ENCODE results near the gene CAPSL.

GRCh38 chr5:35947085-35947484, 8.7 kb upstream of the CAPSL start:
- TF ChIP-seq FOXM1 (IDR thresholded peaks at IDR 0.05; ENCODE audit: borderline replicate concordance, low read depth), result no peak
- TF ChIP-seq REST (IDR thresholded peaks at IDR 0.05; ENCODE audit: low read depth), result no peak
- TF ChIP-seq NFIC (IDR thresholded peaks at IDR 0.05), result no peak
- TF ChIP-seq, protein P1, sequence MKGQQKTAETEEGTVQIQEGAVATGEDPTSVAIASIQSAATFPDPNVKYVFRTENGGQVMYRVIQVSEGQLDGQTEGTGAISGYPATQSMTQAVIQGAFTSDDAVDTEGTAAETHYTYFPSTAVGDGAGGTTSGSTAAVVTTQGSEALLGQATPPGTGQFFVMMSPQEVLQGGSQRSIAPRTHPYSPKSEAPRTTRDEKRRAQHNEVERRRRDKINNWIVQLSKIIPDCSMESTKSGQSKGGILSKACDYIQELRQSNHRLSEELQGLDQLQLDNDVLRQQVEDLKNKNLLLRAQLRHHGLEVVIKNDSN (IDR thresholded peaks at IDR 0.05), result no peak
- no peak for TF ChIP-seq CEBPB (IDR thresholded peaks at IDR 0.05)
- TF ChIP-seq YY1 (IDR thresholded peaks at IDR 0.05; ENCODE audit: low read depth), result no peak
- no peak for TF ChIP-seq RAD21 (IDR thresholded peaks at IDR 0.05; ENCODE audit: low read depth)
- no peak for TF ChIP-seq EP300 (IDR thresholded peaks at IDR 0.05; ENCODE audit: borderline replicate concordance)
- TF ChIP-seq CREB1 (IDR thresholded peaks at IDR 0.05; ENCODE audit: low read depth), result no peak
- TF ChIP-seq, protein P2, sequence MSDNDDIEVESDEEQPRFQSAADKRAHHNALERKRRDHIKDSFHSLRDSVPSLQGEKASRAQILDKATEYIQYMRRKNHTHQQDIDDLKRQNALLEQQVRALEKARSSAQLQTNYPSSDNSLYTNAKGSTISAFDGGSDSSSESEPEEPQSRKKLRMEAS (IDR thresholded peaks at IDR 0.05), result no peak
- TF ChIP-seq EGR1 (IDR thresholded peaks at IDR 0.05), result no peak
- TF ChIP-seq TAF1 (IDR thresholded peaks at IDR 0.05; ENCODE audit: low read depth), result no peak
- TF ChIP-seq TCF12 (IDR thresholded peaks at IDR 0.05; ENCODE audit: low read depth), result no peak
- TF ChIP-seq ZBTB7A (IDR thresholded peaks at IDR 0.05; ENCODE audit: low read depth), result no peak
